Esophagus muscularis mucosa (tissue), 4 donors: ENCODE measurements around the gene LSM14B. TPM values are rescaled to one million over a fixed set of nuclear protein-coding genes. Genes with fewer than 3 reads are reported as not detected.

Experiments used
- DNase-seq: peaks from one replicate; pipeline ENCODE4 v3.0.0-alpha.2; 2017; ENCODE audit errors: extremely low spot score
- H3K27ac ChIP-seq, 4 donors: fragments of 200-600 bp; sonication (generic); replicated peaks in 1 of 4; 1 replicate in 3 of 4; 2 replicates in 1 of 4; pipeline ENCODE4 v1.5.1; 2016 to 2019; ENCODE audit warnings: mild to moderate bottlenecking in 1 of 4
- H3K27me3 ChIP-seq, 4 donors: fragments of 200-600 bp; sonication (generic); one replicate each; pipeline versions ENCODE4 v1.5.1 to v1.6.0; 2016 to 2019
- H3K36me3 ChIP-seq, 4 donors: fragments of 200-600 bp; sonication (generic); one replicate each; pipeline ENCODE4 v1.5.1; 2016 to 2019
- H3K4me1 ChIP-seq, 4 donors: fragments of 200-600 bp; sonication (generic); one replicate each; pipeline ENCODE4 v1.5.1; 2016 to 2019
- H3K4me3 ChIP-seq, 4 donors: fragments of 200-600 bp; sonication (generic); 1 replicate in 2 of 4; 2 replicates in 2 of 4; pipeline ENCODE4 v1.5.1; 2016 to 2019; ENCODE audit warnings: mild to moderate bottlenecking in 4 of 4, moderate library complexity in 1 of 4
- H3K9me3 ChIP-seq, 4 donors: fragments of 200-600 bp; sonication (generic); 1 replicate in 3 of 4; 2 replicates in 1 of 4; pipeline ENCODE4 v1.5.1; 2016 to 2019
- EP300 ChIP-seq: sonication (generic); formaldehyde crosslinking; IDR thresholded peaks from one replicate; pipeline ENCODE4 v1.6.1; 2017; ENCODE audit warnings: antibody characterized with exemption
- POLR2A ChIP-seq: fragments of 450-650 bp; IDR thresholded peaks from one replicate; pipeline ENCODE4 v1.6.1; 2017; ENCODE audit warnings: antibody characterized with exemption, moderate library complexity, mild to moderate bottlenecking, low read depth
- POLR2AphosphoS5 ChIP-seq, 2 donors: sonication (generic); formaldehyde crosslinking; IDR thresholded peaks; one replicate each; pipeline ENCODE4 v1.6.1; 2017; ENCODE audit warnings: antibody characterized with exemption in 2 of 2
- WGBS: methylation state at CpG from one replicate; pipeline ENCODE4 v1.1.5; 2018; 5-methylcytosine and 5-hydroxymethylcytosine counted together
- intact Hi-C: fragments of 100-400 bp; cut with DNase I; formaldehyde crosslinking; loops from one replicate; pipeline ENCODE4 v1.15.1; 2023
- total RNA-seq, 4 donors: library from RNA; depleted of rRNA; stranded (reverse); fragments of >200 nt; gene quantifications; one replicate each; pipeline versions ENCODE4 v1.1.0 to v1.2.1, GENCODE V29; 2016
- TF ChIP-seq, protein P1 (sequence below), 3 experiments: fragments of 200-600 bp in 2 of 3; fragments of 450-650 bp in 1 of 3; sonication (generic) in 2 of 3; IDR thresholded peaks; one replicate each; pipeline ENCODE4 v1.5.1; 2017 to 2019; ENCODE audit warnings: antibody characterized with exemption in 3 of 3, mild to moderate bottlenecking in 2 of 3, moderate library complexity in 1 of 3

The LSM14B gene
- total RNA-seq, 4 donors from 2014 or later: 24.9 to 38.8 (median 32.4) TPM

GRCh38 chr20:62089393-62089792 is 32.9 kb upstream of the LSM14B start:
- intact Hi-C loops: no loop called here
- Histone ChIP-seq H3K4me1 (no peaks in the 10 kb centered on the region), H3K4me3 (no peak overlapping the region), H3K27me3 (peaks cover 0 to 61% (median 2%) of the 10 kb centered on the region in 4 donors), H3K9me3 (no peaks in the 10 kb centered on the region), H3K27ac (no peak overlapping the region), H3K36me3 (no peaks in the 10 kb centered on the region)
- DNase-seq: no peak
- 53% methylated on average over 3 of the region's 3 CpGs for WGBS
- TF ChIP-seq, protein P1, sequence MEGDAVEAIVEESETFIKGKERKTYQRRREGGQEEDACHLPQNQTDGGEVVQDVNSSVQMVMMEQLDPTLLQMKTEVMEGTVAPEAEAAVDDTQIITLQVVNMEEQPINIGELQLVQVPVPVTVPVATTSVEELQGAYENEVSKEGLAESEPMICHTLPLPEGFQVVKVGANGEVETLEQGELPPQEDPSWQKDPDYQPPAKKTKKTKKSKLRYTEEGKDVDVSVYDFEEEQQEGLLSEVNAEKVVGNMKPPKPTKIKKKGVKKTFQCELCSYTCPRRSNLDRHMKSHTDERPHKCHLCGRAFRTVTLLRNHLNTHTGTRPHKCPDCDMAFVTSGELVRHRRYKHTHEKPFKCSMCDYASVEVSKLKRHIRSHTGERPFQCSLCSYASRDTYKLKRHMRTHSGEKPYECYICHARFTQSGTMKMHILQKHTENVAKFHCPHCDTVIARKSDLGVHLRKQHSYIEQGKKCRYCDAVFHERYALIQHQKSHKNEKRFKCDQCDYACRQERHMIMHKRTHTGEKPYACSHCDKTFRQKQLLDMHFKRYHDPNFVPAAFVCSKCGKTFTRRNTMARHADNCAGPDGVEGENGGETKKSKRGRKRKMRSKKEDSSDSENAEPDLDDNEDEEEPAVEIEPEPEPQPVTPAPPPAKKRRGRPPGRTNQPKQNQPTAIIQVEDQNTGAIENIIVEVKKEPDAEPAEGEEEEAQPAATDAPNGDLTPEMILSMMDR (IDR thresholded peaks at IDR 0.05): no peak
- TF ChIP-seq EP300 (no peak), POLR2A (no peak), POLR2AphosphoS5 (IDR thresholded peaks at IDR 0.05) (no peak)

- Histone ChIP-seq H3K4me3 (no peak overlapping the region), H3K36me3 (no peaks in the 10 kb centered on the region), H3K9me3 (peaks cover 0 to 19% (median 17%) of the 10 kb centered on the region in 4 donors), H3K27me3 (peaks cover 0 to 35% (median 0%) of the 10 kb centered on the region in 4 donors), H3K4me1 (no peaks in the 10 kb centered on the region), H3K27ac (no peak overlapping the region)
- intact Hi-C loops: no loop called here
- TF ChIP-seq POLR2AphosphoS5 (IDR thresholded peaks at IDR 0.05): no peak
- DNase-seq: no peak
- 92% methylated on average over 21 of the region's 30 CpGs for WGBS
Measured at GRCh38 chr20:62096421-62097380, 25.6 kb upstream of the LSM14B start.

- no peak overlapping the region for H3K4me3 ChIP-seq
- 74% methylated on average over 12 of the region's 16 CpGs for WGBS
- no peak overlapping the region for H3K27ac ChIP-seq
- H3K27me3 ChIP-seq: peaks cover 0 to 34% (median 0%) of the 10 kb centered on the region in 4 donors
- H3K9me3 ChIP-seq: peaks cover 0 to 26% (median 19%) of the 10 kb centered on the region in 4 donors
- intact Hi-C loops: no loop called here
- TF ChIP-seq, protein P1 (IDR thresholded peaks at IDR 0.05): no peak
- TF ChIP-seq POLR2AphosphoS5 (IDR thresholded peaks at IDR 0.05): no peak
- TF ChIP-seq EP300: no peak
- TF ChIP-seq POLR2A: no peak
- DNase-seq: no peak
- H3K36me3 ChIP-seq: no peaks in the 10 kb centered on the region
- H3K4me1 ChIP-seq: no peaks in the 10 kb centered on the region
Measured at GRCh38 chr20:62097881-62098407, 24.3 kb upstream of the LSM14B start.

GRCh38 chr20:62101078-62101477 is 21.2 kb upstream of the LSM14B start:
- Histone ChIP-seq H3K27me3 (peaks cover 0 to 49% (median 0%) of the 10 kb centered on the region in 4 donors), H3K4me3 (no peak overlapping the region), H3K36me3 (no peaks in the 10 kb centered on the region), H3K27ac (no peak overlapping the region), H3K4me1 (no peaks in the 10 kb centered on the region), H3K9me3 (peaks cover 0 to 29% (median 19%) of the 10 kb centered on the region in 4 donors)
- no peak for TF ChIP-seq POLR2AphosphoS5 (IDR thresholded peaks at IDR 0.05)
- TF ChIP-seq POLR2A: no peak
- no peak for TF ChIP-seq EP300
- TF ChIP-seq, protein P1 (IDR thresholded peaks at IDR 0.05): no peak
- no peak for DNase-seq
- 90% methylated on average over 4 of the region's 4 CpGs for WGBS
- intact Hi-C loops: no loop called here

DNA sequence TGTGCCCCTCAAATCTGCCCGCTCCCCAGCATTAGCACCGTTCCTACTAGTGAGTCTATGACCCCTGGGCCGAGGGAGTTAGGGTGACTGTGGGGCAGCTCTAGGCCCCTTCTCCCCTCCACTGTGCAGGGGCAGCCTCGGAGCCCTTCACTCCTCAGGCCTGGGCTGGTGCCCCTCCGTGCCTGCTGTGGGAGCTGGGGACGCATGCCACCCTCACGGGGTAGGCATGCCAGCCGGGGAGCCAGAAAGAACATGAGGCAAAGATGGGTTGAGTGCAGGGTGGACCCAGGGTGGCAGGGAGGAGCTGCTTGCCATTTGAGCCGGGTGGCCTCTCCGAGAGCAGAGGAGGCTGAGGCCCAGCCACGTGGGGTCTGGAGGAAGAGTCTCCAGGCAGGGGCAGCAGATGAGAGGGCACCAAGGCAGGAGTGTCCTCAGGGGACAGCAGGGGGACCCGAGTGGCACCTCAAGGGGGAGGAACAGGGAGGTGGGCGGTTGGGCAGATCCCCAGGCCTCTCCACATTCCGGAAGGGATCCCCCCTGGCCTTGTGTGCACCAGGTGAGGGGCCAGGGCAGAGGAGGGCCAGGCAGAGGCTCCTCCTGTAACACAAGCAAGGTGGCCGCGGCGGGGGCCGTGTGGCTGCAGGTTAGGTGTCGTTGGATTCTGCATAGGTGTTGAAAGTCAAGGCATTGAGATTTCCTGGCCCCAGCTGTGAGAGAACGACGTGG is 18.6 kb upstream of the LSM14B start:
- TF ChIP-seq EP300 (no peak), POLR2AphosphoS5 (IDR thresholded peaks at IDR 0.05) (no peak), POLR2A (no peak)
- TF ChIP-seq, protein P1 (IDR thresholded peaks at IDR 0.05): no peak
- Histone ChIP-seq H3K4me1 (no peaks in the 10 kb centered on the region), H3K9me3 (peaks cover 0 to 54% (median 40%) of the 10 kb centered on the region in 4 donors), H3K4me3 (no peak overlapping the region), H3K27ac (no peak overlapping the region), H3K27me3 (peaks cover 0 to 36% (median 0%) of the 10 kb centered on the region in 4 donors), H3K36me3 (no peaks in the 10 kb centered on the region)
- intact Hi-C loops: no loop called here
- 77% methylated on average over 21 of the region's 21 CpGs for WGBS
- DNase-seq: no peak
